Right renal cortex interstitium (tissue), 3 donors: ENCODE results near the gene NCAPG. TPM values are rescaled to one million over a fixed set of nuclear protein-coding genes. Genes with fewer than 3 reads are reported as not detected.
"Not testable (repeated sequence)": the region's sequence is repeated elsewhere in the genome, so short reads cannot be mapped to it uniquely, and the experiment has no call there.

Experiments used
- DNase-seq, 3 donors: peaks; one replicate each; pipeline ENCODE4 v3.0.0-alpha.2; 2013; ENCODE audit warnings: low read depth in 3 of 3, low spot score in 2 of 3
- polyA plus RNA-seq, 3 donors: library from polyadenylated mRNA; unstranded; fragments of 120-200 nt; gene quantifications; one replicate each; pipeline ENCODE4 v1.2.1, GENCODE V29; 2013; ENCODE audit not compliant: insufficient read length in 3 of 3

Gene NCAPG
- polyA plus RNA-seq, 3 donors, result 25.9 to 31.9 (median 27.9) TPM

- DNase-seq, result no peak
Observed at GRCh38 chr4:17794730-17795129, 16.0 kb upstream of the NCAPG start.

DNA sequence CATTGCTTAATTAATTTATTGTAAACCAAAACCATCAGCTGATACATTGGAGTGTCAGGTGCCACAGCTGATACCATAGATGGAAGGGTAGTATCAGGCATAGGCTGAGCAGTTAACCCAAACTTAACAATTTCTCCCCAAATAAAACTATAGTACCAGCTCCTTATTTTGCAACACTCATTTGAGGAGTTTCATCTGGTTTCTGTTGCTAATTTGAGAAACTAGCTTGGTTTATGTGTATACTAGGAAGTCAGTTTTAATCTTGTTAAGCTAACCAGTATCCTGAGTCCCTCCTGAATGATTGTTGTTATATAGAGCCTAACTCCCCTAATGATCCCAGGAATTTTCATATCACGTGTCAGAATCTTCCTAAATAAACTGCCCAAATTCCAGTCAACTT is 13.0 kb upstream of the NCAPG start:
- no peak for DNase-seq

- no peak for DNase-seq
Observed at GRCh38 chr4:17805580-17806155, 5.1 kb upstream of the NCAPG start.

DNA sequence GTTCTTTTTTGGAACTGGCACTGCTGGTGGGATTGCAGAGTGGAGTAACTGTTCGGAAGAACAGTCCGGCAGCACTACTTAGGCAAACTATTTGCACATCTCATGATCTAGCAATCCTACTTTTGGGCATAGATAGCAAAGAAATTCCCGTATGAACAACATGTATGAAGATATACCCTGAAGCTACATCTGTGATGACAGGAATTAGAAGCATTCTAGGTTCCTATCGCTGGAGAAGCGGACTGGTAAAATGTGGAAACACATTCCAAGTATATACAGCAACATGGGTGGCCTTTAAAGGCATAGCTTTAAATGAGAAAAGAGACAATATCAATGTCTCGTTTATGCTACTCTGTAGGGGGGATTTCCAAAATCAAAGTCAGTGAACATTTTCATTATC is 3.3 kb upstream of the NCAPG start:
- DNase-seq, result no peak

- peak in 2 of 3 donors; percentile 9 to 16 for DNase-seq
Observed at GRCh38 chr4:17809667-17810066, 1.1 kb upstream of the NCAPG start.

DNA sequence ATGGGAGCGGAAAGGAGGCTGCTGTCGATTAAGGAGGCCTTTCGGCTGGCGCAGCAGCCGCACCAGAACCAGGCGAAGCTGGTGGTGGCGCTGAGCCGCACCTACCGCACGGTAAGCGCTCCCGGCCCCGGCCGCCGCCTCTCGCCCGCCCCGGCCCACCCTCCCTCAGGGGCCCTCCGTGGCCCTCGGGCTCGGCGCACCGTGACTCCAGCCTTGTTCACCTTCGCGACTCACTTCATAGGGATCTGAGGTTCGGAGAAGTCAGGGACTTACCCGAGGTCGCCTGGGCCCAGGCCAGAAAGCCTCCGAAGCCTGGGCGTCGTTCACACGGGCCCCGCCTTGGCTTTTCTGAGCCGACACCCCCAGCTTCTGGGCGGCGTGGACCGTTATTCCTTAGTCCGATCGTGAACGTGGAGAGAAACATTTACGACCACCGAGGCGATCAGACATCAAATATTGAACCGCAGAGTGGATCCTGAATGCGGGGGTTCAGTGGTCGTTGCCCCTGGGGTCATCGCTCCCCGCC is 362 bp downstream of the NCAPG start:
- no peak for DNase-seq

GRCh38 chr4:17812125-17812524 is 1.3 kb downstream of the NCAPG start:
- DNase-seq, result no peak

DNA sequence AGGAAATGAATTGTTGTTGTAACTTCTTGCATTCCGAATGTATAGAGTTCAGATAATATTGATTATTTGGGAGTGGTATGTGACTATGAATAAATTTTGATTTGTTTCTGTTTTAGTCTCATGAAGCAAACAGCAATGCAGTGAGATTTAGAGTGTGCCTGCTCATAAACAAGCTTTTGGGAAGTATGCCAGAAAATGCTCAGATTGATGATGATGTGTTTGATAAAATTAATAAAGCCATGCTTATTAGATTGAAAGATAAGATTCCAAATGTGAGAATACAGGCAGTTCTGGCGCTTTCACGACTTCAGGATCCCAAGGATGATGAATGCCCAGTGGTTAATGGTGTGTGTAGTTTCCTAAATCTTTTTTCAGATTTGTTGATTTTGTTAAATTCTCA is 2.0 kb downstream of the NCAPG start:
- DNase-seq, result no peak

DNA sequence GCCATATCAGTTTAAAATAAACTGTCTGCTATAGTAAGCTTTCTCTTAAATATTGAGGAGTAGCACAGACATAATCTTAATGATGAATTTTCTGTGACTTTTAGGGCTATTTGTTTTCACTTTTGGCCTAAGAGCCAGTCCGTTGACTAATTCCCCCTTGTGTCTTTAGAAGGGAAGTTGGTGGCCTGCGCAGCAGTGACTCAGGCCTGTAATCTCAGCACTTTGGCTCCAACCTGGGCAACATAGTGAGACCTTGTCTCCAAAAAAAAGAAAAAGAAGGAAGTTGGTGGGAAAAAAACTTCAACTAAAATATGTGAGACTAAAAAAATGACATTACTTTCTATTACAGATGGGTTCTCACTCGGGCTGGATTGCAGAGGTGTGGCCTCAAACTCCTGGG is 3.4 kb downstream of the NCAPG start:
- DNase-seq, result no peak

- no peak for DNase-seq
Observed at GRCh38 chr4:17816142-17816541, 5.4 kb downstream of the NCAPG start.

DNA sequence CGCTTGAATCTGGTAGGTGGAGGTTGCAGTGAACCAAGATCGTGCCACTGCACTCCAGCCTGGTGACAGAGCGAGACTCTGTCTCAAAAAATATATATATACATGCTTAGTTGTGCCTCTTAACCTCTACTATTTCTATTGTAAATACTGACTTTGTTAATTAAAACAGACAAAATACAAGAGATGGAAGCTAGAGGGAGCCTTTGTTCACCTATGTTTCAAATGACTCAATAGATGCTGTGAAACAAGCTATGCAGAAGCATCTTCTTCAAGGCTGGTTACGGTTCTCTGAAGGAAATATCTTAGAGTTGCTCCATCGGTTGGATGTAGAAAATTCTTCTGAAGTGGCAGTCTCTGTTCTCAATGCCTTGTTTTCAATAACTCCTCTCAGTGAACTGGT is 6.2 kb downstream of the NCAPG start:
- peak in 2 of 3 donors; percentile 13 to 27 for DNase-seq

- no peak for DNase-seq
Observed at GRCh38 chr4:17823871-17824669, 13.3 kb downstream of the NCAPG start.

DNA sequence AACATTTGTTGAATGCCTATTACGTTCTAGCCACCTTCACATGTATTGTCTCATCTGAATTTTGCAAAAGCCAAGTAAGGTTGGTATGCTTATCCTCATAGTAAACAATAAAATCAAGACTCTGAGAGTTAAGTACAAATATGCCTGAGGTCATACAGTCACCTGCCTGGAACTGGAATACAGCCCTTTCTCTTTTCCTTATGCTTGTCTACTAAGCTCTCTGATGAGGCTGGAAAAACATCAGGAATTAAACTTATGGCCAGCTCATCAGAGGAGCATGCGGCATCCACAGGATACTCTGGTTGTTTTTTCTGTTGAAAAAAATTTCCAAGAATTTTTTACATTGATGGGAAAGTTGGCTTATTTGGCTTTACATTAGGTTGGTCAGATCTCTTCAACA is 35.5 kb downstream of the NCAPG start:
- DNase-seq, result no peak

- not testable (repeated sequence) for DNase-seq
Observed at GRCh38 chr4:17850295-17850694, 39.5 kb downstream of the NCAPG start.

DNA sequence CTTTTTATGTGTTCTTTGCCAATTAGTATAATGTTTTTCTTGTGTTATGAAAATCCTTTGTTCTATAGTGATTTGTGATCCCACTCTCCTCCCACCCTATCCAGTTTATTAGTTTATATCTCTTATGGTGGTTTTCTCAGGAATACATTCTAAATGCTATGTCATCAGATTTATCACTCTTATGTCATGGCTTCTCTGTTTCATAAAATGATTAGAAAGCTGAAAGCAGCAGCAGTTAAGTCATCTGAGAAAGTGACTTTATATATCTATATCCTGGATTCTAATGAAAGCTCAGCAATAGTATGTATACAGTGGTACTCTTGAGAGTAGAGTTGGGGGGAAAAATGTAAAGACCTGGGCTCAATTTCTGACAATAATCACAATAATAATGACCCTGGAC is 41.2 kb downstream of the NCAPG start:
- DNase-seq, result no peak

DNA sequence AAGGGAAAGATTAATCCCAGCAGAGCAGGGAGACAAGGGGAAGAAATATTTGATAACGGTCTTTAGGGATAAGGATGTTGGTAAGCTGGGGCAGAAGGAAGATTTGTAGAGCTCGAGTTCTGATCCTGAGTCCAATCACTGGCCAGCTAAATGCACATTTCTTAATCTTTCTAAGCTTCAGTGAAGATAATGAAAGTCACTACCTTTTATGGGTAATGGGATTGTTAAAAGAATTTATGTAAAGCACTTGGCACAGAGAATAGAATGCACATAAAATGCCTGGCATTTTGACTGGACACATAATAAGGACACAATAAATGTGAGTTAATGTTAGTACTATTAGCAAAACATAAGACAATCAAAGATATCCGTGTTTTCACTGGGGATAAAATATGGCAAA is 43.3 kb downstream of the NCAPG start:
- DNase-seq, result no peak

DNA sequence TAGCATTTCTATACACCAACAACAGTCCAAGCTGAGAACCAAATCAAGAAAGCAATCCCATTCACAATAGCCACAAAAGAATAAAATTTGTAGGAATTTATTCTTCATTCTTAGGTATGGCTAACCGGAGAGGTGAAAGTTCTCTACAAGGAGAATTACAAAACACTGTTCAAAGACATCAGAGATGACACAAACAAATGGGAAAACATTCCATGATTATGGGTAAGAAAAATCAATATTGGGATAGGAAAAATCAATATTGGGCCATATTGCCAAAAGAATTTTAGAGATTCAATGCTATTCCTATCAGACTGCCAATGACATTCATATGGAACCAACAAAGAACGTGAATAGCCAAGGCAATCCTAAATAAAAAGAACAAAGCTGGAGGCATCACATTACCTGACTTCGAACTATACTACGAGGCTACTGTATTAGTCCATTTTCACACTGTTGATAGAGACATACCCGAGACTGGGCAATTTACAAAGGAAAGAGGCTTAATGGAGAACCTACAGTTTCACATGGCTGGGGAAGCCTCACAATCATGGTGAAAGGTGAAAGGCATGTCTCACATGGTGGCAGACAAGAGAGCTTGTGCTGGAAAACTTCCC is 49.1 kb downstream of the NCAPG start:
- DNase-seq, result no peak

DNA sequence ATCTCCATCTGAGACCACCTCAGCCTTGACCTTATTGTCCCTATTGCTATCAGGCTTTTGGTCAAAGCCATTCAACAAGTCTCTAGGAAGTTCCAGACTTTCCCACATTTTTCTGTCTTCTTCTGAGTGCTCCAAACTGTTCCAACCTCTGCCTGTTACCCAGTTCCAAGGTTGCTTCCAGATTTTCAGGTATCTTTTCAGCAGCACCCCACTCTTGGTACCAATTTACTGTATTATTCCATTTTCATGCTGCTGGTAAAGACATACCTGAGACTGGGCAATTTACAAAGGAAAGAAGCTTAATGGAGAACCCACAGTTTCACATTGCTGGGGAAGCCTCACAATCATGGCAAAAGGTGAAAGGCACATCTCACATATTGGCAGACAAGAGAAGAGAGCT is 51.1 kb downstream of the NCAPG start:
- DNase-seq, result not testable (repeated sequence)

DNA sequence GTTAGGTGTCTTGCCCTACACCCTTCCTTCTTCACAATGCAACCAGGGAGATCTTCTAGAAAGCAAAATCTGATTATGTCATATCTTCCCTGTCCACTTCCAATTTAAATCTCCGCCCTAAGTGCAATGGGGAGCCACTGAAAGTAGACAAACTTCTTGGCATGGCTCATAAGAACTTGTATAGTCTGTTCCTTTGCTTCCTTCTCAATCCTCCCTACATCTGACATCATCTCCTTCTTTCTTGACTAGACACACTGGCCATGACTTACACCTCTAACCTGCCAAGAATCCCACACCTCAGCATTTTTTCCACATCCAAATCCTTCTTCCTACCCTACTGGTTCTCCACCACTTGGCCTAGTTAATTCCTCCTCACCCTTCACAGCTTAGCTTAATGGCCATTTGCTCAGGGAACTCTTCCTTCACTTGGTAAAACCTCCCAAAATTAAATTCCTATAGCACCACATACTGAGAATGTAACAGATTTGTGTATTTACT is 55.1 kb downstream of the NCAPG start:
- DNase-seq, result no peak

DNA sequence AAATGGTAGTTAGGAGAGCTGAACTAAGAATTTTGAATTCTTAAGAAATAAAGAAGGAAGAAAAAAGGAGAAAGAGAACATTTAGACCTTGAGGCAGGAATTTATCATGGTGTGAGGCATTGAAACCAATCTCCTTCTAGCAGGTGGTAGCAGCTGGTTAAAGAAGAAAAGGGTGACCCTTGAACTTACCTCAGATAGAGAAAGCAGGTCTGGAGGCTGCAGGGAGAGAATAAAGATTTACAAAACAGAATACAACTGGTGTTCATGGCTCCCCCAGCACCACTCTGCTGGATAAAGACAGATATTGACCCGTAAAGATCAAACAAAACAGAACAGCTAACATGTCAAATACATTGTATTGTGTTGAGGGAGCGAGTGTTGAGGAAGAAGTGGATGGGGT is 56.0 kb downstream of the NCAPG start:
- no peak for DNase-seq

DNA sequence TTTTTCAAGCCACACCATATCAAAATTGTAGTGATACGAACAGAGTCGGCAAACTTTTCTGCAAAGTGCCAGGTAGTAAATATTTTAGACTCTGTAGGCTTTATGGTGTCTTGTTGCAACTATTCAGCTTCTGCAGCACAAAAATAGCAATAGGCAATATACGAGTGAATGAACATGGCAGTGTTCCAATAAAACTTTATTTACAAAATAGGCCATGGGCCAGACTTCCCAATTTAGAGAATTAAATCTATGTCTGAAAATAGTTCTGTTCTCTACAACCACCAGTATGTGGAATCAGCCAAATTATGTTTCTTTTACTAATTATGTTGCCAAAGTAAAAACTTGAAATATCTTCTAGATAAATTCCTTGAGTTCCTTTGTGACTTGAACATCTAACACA is 56.5 kb downstream of the NCAPG start:
- no peak for DNase-seq

- no peak for DNase-seq
Observed at GRCh38 chr4:17869327-17869726, 58.5 kb downstream of the NCAPG start.
